Ishikawa (cell line): Measurements from ENCODE around the gene MLLT10.
A peak's percentile ranks its signal among the peaks of the same experiment; 100 is the strongest.

Experiments used
- CEBPB ChIP-seq: IDR thresholded peaks from 2 replicates; pipeline ENCODE4 v1.6.1; 2012
- CREB1 ChIP-seq: IDR thresholded peaks from 2 replicates; pipeline ENCODE4 v1.6.1; 2012; ENCODE audit warnings: low read depth
- EGR1 ChIP-seq: IDR thresholded peaks from 2 replicates; pipeline ENCODE4 v1.6.1; 2012
- EP300 ChIP-seq: IDR thresholded peaks from 2 replicates; pipeline ENCODE4 v1.6.1; 2012; ENCODE audit warnings: borderline replicate concordance
- FOXM1 ChIP-seq: IDR thresholded peaks from 2 replicates; pipeline ENCODE4 v1.6.1; 2012; ENCODE audit warnings: low read depth, borderline replicate concordance
- NFIC ChIP-seq: IDR thresholded peaks from 2 replicates; pipeline ENCODE4 v1.6.1; 2012
- RAD21 ChIP-seq: IDR thresholded peaks from 2 replicates; pipeline ENCODE4 v1.6.1; 2012; ENCODE audit warnings: low read depth
- TAF1 ChIP-seq: IDR thresholded peaks from 2 replicates; pipeline ENCODE4 v1.6.1; 2012; ENCODE audit warnings: low read depth, mild to moderate bottlenecking
- TCF12 ChIP-seq: IDR thresholded peaks from 2 replicates; pipeline ENCODE4 v1.6.1; 2012; ENCODE audit warnings: low read depth
- TEAD4 ChIP-seq: IDR thresholded peaks from 2 replicates; pipeline ENCODE4 v1.6.1; 2012
- USF1 ChIP-seq: IDR thresholded peaks from 2 replicates; pipeline ENCODE4 v1.6.1; 2012
- YY1 ChIP-seq: IDR thresholded peaks from 2 replicates; pipeline ENCODE4 v1.6.1; 2012; ENCODE audit warnings: low read depth
- ZBTB7A ChIP-seq: IDR thresholded peaks from 2 replicates; pipeline ENCODE4 v1.6.1; 2012; ENCODE audit warnings: low read depth
- TF ChIP-seq, protein P1 (sequence below): IDR thresholded peaks from 2 replicates; pipeline ENCODE4 v1.6.1; 2012; ENCODE audit warnings: low read depth, mild to moderate bottlenecking
- TF ChIP-seq, protein P2 (sequence below): IDR thresholded peaks from 2 replicates; pipeline ENCODE4 v1.6.1; 2012

MLLT10 gene

GRCh38 chr10:21733710-21734109 lies 199.7 kb downstream of the MLLT10 start:
- TF ChIP-seq CEBPB: no peak
- peak; percentile 59; the same call in 1 of the 2 replicates for TF ChIP-seq NFIC

GRCh38 chr10:21737106-21737505 lies 203.1 kb downstream of the MLLT10 start:
- TF ChIP-seq FOXM1 (no peak), NFIC (no peak)

- TF ChIP-seq, protein P1, sequence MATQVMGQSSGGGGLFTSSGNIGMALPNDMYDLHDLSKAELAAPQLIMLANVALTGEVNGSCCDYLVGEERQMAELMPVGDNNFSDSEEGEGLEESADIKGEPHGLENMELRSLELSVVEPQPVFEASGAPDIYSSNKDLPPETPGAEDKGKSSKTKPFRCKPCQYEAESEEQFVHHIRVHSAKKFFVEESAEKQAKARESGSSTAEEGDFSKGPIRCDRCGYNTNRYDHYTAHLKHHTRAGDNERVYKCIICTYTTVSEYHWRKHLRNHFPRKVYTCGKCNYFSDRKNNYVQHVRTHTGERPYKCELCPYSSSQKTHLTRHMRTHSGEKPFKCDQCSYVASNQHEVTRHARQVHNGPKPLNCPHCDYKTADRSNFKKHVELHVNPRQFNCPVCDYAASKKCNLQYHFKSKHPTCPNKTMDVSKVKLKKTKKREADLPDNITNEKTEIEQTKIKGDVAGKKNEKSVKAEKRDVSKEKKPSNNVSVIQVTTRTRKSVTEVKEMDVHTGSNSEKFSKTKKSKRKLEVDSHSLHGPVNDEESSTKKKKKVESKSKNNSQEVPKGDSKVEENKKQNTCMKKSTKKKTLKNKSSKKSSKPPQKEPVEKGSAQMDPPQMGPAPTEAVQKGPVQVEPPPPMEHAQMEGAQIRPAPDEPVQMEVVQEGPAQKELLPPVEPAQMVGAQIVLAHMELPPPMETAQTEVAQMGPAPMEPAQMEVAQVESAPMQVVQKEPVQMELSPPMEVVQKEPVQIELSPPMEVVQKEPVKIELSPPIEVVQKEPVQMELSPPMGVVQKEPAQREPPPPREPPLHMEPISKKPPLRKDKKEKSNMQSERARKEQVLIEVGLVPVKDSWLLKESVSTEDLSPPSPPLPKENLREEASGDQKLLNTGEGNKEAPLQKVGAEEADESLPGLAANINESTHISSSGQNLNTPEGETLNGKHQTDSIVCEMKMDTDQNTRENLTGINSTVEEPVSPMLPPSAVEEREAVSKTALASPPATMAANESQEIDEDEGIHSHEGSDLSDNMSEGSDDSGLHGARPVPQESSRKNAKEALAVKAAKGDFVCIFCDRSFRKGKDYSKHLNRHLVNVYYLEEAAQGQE: no peak
- TF ChIP-seq EGR1 (no peak), USF1 (no peak)
Observed at GRCh38 chr10:21740989-21741388, 207.0 kb downstream of the MLLT10 start.

DNA sequence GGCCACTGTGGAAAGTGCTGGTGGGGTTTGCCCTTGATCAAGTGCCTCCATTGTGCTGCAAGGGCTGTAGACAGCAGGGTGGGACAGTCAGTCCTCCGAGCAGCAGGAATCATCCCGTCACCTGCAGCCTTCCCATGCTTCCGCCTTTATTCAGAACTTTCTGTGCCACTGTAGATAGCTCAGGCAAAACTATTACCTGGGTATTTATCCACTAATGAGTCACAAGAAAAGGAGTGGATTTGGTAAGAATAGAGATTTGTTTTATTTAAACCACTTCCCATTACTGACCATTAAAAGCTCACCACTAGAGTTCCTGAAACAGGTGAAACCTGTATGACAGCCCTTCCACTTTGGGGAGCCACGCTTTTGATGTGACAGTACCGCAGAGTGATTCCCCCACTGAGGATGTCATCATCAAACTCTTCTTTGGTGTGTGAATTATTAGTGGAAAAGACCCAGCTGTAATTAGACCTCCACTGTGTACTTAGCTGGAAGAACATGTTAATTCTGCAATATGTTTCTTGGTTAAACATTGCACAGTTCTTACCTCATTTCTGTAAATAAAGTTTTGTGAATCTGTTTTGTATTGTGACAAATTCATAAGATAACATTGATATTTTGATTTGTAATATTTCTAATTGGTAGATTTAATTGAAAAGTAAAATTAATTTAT lies 208.8 kb downstream of the MLLT10 start:
- no peak for TF ChIP-seq FOXM1

- TF ChIP-seq TAF1 (no peak), EP300 (no peak), RAD21 (no peak), USF1 (no peak), CEBPB (no peak), NFIC (no peak), YY1 (no peak), EGR1 (no peak), TEAD4 (no peak), ZBTB7A (no peak), CREB1 (no peak), FOXM1 (no peak), TCF12 (no peak)
- TF ChIP-seq, protein P2, sequence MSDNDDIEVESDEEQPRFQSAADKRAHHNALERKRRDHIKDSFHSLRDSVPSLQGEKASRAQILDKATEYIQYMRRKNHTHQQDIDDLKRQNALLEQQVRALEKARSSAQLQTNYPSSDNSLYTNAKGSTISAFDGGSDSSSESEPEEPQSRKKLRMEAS: no peak
- TF ChIP-seq, protein P1: no peak
Observed at GRCh38 chr10:21744223-21744622, 210.2 kb downstream of the MLLT10 start.

GRCh38 chr10:21746118-21746517 lies 212.1 kb downstream of the MLLT10 start:
- TF ChIP-seq CREB1: no peak
- TF ChIP-seq ZBTB7A: no peak
- no peak for TF ChIP-seq USF1
- no peak for TF ChIP-seq TCF12
- TF ChIP-seq, protein P2: no peak
- no peak for TF ChIP-seq CEBPB
- TF ChIP-seq, protein P1: no peak
- no peak for TF ChIP-seq EP300
- TF ChIP-seq RAD21: no peak
